Endothelial cell (in vitro differentiated cells): Measurements from ENCODE around the gene CWC25. TPM values are rescaled to one million over a fixed set of nuclear protein-coding genes. Genes with fewer than 3 reads are reported as not detected.

Experiments used
- DNase-seq: peaks from one replicate; pipeline ENCODE4 v3.0.0; 2021; ENCODE audit warnings: low spot score
- H3K27ac Mint-ChIP-seq: one replicate; pipeline ENCODE4 v1.8.0; 2021; ENCODE audit warnings: mixed read lengths, inconsistent platforms; ENCODE audit not compliant: unreplicated experiment
- H3K27me3 Mint-ChIP-seq: one replicate; pipeline ENCODE4 v1.8.0; 2021; ENCODE audit warnings: mild to moderate bottlenecking, moderate library complexity, mixed read lengths, inconsistent platforms; ENCODE audit not compliant: unreplicated experiment
- H3K36me3 Mint-ChIP-seq: one replicate; pipeline ENCODE4 v1.8.0; 2021; ENCODE audit warnings: mild to moderate bottlenecking, low read depth, mixed read lengths, inconsistent platforms; ENCODE audit not compliant: unreplicated experiment
- H3K4me1 Mint-ChIP-seq: one replicate; pipeline ENCODE4 v1.8.0; 2021; ENCODE audit warnings: mild to moderate bottlenecking, mixed read lengths, inconsistent platforms; ENCODE audit not compliant: unreplicated experiment
- H3K4me3 Mint-ChIP-seq: one replicate; pipeline ENCODE4 v1.8.0; 2021; ENCODE audit warnings: mild to moderate bottlenecking, mixed read lengths, inconsistent platforms; ENCODE audit not compliant: unreplicated experiment
- H3K9me3 Mint-ChIP-seq: one replicate; pipeline ENCODE4 v1.8.0; 2021; ENCODE audit warnings: mixed read lengths, inconsistent platforms; ENCODE audit not compliant: unreplicated experiment
- CTCF ChIP-seq: fragments of 200-600 bp; sonication (generic); IDR thresholded peaks from one replicate; pipeline ENCODE4 v1.5.0; 2021; ENCODE audit warnings: antibody characterized with exemption; ENCODE audit not compliant: unreplicated experiment
- total RNA-seq: library from RNA; stranded (reverse); fragmentation: NEBNext Ultra II Directional; extraction: Animal tissue kit (Norgen Biotek cat#: 25700); gene quantifications from one replicate; pipeline ENCODE4 v1.2.1, GENCODE V29; 2021; ENCODE audit not compliant: unreplicated experiment

Gene CWC25
- total RNA-seq, 1 donor from 2014 or later, result 18.1 TPM

DNA sequence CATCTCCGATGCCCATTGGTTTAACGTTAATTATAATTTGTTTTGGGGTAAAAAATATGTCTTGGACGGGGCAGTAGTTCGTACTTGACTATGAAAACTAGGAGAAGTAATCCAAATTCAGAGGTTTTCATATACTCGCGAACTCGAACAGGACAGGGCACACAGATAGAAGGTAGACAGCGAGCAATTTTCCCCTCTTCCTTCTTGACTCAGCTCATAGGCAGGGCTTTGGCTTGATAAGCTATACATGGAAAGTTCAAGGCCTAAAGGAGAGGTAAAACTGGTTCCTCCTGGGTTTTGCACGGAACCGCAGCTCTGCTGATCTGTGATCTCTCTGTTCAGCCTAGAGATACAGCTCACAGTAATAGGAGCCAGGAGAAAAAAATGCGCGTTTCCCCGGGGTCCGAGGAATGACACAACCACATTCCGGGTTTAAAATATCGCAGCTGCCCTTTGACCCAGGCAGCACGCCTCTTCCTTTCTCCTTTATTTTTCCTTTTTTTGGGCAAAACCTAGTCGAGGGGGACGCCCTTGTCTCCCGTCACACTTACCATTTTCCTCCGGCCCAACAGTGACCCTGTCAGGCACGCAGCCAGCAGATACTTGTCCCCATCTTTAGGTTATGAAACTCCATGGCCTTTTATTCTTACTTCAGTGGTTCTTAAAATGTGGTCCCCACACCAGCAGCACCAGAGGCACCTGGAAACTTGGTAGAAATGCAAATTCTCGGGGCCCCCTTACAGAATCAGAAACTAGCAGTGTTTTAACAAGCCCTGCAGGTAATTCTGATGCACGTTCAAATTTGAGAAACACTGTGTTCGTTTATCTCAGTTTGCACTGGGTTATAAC, 43.1 kb upstream of the CWC25 start:
- H3K4me1 Mint-ChIP-seq, result peaks cover 34% of the 10 kb centered on the region
- DNase-seq, result peak; percentile 36
- H3K27me3 Mint-ChIP-seq, result peaks cover 30% of the 10 kb centered on the region
- H3K36me3 Mint-ChIP-seq, result peaks cover 13% of the 10 kb centered on the region
- H3K27ac Mint-ChIP-seq, result peak overlapping the region; percentile 89
- peak overlapping the region; percentile 98 for H3K4me3 Mint-ChIP-seq
- H3K9me3 Mint-ChIP-seq, result no peaks in the 10 kb centered on the region
- no peak for TF ChIP-seq CTCF

GRCh38 chr17:38867179-38867967, 42.3 kb upstream of the CWC25 start:
- peak; percentile 50 for TF ChIP-seq CTCF
- H3K36me3 Mint-ChIP-seq, result peaks cover 13% of the 10 kb centered on the region
- H3K4me3 Mint-ChIP-seq, result peak overlapping the region; percentile 98
- H3K9me3 Mint-ChIP-seq, result no peaks in the 10 kb centered on the region
- peak; percentile 74 for DNase-seq
- H3K27me3 Mint-ChIP-seq, result peaks cover 28% of the 10 kb centered on the region
- H3K4me1 Mint-ChIP-seq, result peaks cover 32% of the 10 kb centered on the region
- H3K27ac Mint-ChIP-seq, result peak overlapping the region; percentile 89

GRCh38 chr17:38864636-38865398, 39.7 kb upstream of the CWC25 start:
- no peak for DNase-seq
- peaks cover 7% of the 10 kb centered on the region for H3K36me3 Mint-ChIP-seq
- TF ChIP-seq CTCF, result no peak
- H3K4me1 Mint-ChIP-seq, result peaks cover 19% of the 10 kb centered on the region
- no peak overlapping the region for H3K4me3 Mint-ChIP-seq
- peaks cover 20% of the 10 kb centered on the region for H3K27me3 Mint-ChIP-seq
- no peaks in the 10 kb centered on the region for H3K9me3 Mint-ChIP-seq
- peak overlapping the region; percentile 74 for H3K27ac Mint-ChIP-seq

- no peaks in the 10 kb centered on the region for H3K9me3 Mint-ChIP-seq
- H3K27ac Mint-ChIP-seq, result no peak overlapping the region
- TF ChIP-seq CTCF, result no peak
- no peaks in the 10 kb centered on the region for H3K36me3 Mint-ChIP-seq
- H3K4me1 Mint-ChIP-seq, result no peaks in the 10 kb centered on the region
- H3K27me3 Mint-ChIP-seq, result peaks cover 3% of the 10 kb centered on the region
- no peak for DNase-seq
- no peak overlapping the region for H3K4me3 Mint-ChIP-seq
Measured at GRCh38 chr17:38861399-38861843, 36.3 kb upstream of the CWC25 start.
